Sciatic nerve (tissue), 2 donors: Measurements from ENCODE around the gene ITGA11. TPM values are rescaled to one million over a fixed set of nuclear protein-coding genes. Genes with fewer than 3 reads are reported as not detected.
"Not testable (repeated sequence)": the region's sequence is repeated elsewhere in the genome, so short reads cannot be mapped to it uniquely, and the experiment has no call there.

Experiments
- ATAC-seq: fragments of 200-7000 bp; cut with Tn5 transposase; one replicate; pipeline ENCODE4 v1.9.1; 2020; ENCODE audit warnings: mild to moderate bottlenecking, moderate library complexity
- DNase-seq: peaks from one replicate; pipeline ENCODE4 v3.0.0-alpha.2; 2020; ENCODE audit warnings: low spot score
- intact Hi-C: fragments of 100-400 bp; cut with DNase I; formaldehyde crosslinking; loops from one replicate; pipeline ENCODE4 v1.14.2; 2022
- total RNA-seq: library from RNA; stranded (reverse); fragmentation: NEBNext Ultra II Directional; extraction: Animal tissue kit (Norgen Biotek cat#: 25700); gene quantifications from one replicate; pipeline ENCODE4 v1.2.1, GENCODE V29; 2021
- donor health status: DM: no; HTN: no; CAD: no.
- donor health status: DM: no; HTN: no; CAD: no.

The ITGA11 gene
- total RNA-seq, 1 donor from 2014 or later, result 10.3 TPM

DNA sequence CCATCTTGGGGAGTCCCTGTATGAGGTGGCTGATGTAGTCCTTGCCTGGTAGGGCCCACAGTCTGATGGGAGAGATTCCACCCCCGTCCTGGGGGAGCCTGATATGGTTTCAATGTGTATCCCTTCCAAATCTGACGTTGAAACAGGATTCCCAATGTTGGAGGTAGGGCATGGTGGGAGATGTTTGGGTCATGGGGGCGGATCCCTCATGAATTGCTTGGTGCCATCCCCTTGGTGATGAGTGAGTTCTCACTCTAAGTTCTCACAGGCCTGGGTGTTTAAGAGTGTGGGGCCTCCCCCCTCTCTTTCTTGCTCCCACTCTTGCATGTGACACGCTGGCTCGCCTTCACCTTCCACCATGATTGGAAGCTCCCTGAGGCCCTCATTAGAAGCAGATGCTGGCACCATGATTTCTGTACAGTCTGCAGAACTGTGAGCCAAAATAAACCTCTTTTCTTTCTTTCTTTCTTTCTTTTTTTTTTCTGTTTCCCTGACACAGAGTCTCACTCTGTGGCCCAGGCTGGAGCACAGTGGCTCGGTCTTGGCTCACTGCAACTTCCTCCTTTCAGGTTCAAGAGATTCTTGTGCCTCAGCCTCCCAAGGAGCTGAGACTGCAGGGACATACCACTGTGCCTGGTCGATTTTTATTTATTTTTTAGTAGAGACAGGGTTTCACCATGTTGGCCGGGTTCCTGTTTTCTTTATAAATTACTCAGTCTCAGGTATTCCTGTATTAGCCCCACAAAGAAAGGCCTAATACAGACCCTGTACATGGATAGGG, 28.6 kb downstream of the ITGA11 start:
- ATAC-seq, result no peak
- DNase-seq, result no peak
- intact Hi-C loops, result no loop called here

DNA sequence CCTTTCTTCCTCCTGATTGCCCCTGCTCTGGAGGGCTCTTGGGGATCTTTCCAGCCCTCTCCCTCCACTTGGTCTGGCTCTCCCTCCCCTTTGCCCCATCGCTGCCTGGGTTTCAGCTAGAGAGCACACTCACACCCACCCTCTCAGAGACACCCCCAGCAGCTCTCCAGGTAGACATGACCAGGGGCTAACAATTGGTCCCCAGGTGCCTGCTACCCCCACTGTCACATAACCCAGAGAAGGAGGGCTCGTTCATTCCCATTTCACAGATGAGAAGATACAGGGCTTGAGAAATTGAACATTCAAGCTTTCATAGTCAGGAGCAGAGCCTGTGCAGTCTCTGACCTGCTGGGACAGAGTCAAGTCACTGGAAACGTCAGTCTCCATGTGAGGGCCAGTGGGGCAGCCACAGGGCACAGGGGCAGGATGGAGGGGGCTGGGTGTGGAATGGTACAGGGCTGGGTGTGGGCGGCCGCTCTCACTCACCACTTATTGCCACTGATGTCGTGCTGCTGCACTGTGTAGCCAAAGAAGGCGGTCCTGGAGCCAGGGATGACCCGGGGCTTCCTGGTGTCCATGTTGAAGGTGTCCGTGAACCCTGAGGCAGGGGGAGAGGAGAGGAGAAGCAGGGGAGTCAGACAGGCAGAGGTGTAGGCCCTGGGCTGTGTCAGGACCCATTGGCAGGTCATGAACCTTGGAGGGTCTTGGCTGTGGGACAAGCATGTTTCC, 29.4 kb downstream of the ITGA11 start:
- DNase-seq (no peak), ATAC-seq (no peak)
- intact Hi-C loops, result no loop called here

DNA sequence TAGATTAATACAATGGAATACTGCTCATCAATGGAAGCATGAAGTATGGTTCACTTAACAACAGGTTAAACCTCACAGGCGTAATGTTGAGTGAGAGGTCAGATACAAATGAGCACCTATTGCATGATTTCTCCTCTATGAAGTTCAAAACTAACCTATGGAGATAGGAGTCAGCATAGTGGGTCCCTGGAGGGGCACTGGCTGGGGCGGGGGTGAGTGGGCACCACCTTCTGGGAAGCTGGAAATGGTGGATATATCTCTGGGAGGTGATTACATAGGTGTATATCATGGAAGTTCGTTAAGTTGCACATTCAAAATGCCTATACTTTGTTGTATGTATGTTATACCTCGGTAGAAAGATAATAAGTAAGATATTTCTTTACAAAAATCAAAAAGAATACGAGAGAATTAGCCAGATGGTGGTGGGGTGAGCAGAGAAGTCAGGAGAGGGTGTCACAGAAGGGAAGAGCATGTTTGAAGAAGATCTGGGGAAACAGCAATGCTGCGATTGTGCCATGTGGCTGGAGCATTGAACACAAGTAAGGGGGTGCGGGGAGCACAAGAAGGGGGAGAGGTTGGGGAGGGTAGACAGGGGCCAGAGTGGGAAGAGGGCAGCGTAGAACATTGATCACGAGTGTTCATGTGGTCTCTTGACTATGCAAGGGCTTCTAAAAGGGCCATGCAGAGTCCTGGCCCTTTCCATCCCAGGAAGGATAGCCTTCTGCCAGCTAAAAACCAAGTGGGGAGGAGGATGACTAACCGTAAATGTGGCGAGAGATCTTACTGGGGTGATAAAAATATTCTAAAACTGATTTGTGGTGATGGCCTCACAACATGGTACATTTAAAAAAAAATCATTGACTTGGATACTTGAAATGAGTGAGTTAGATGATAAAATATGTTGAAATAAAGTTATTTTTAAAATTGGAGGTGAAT, 30.2 kb downstream of the ITGA11 start:
- no peak for DNase-seq
- intact Hi-C loops, result no loop called here
- no peak for ATAC-seq

DNA sequence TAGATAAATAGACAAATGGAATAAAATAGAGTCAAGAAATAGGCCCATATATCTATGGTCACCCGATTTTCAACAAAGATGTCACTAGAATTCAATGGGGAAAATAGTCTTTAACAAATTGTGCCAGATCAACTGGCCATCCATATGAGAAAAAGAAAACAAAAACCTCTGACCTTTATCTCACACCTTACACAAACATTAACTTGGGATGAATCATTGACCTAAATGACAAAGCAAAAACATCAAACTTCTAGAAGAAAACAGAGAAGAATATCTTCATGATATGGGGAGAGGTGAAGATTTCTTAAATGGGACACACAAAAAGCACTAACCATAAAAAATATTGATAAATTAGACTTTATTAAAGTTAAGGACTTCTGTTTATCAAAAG, 31.9 kb downstream of the ITGA11 start:
- ATAC-seq (no peak), DNase-seq (no peak)
- intact Hi-C loops, result no loop called here

DNA sequence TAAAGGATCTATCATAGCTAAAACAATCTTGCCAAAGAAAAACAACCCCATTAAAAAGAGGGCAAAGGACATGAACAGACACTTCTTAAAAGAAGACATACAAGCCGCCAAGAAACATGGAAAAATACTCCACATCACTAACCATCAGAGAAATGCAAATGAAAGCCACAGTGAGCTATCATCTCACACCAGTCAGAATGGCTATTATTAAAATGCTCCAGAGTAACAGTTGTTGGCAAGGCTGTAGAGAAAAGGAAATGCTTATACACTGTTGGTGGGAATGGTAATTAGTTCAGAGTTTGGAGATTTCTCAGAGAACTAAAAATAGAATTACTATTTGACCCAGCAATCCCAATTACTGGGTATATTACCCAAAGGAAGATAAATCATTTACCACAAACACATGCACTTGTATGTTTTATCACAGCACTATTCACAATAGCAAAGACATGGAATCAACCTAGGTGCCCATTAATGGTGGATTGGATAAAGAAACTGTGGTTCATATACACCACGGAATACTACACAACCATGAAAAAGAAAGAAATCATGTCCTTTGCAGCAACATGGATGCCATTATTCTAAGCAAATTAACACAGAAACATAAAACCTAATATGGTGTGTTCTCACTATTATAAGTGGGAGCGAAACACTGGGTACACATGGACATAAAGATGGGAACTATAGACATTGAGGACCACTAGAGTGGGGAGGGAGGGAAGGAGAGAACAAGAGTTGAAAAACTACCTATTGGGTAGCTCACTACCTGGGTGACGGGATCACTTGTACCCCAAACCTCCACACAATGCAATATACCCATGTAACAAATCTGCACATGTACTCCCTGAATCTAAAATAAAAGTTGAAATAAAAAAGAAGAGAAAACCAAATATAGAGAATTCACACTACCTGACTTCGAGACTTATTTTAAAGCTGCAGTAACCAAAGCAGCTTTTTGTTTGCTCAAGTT, 32.6 kb downstream of the ITGA11 start:
- ATAC-seq (no peak), DNase-seq (no peak)
- intact Hi-C loops, result no loop called here

DNA sequence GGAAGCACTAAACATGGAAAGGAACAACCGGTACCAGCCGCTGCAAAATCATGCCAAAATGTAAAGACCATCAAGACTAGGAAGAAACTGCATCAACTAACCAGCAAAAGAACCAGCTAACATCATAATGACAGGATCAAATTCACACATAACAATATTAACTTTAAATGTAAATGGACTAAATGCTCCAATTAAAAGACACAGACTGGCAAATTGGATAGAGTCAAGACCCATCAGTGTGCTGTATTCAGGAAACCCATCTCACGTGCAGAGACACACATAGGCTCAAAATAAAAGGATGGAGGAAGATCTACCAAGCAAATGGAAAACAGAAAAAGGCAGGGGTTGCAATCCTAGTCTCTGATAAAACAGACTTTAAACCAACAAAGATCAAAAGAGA, 34.0 kb downstream of the ITGA11 start:
- intact Hi-C loops, DNase-seq, ATAC-seq: not testable (repeated sequence)

DNA sequence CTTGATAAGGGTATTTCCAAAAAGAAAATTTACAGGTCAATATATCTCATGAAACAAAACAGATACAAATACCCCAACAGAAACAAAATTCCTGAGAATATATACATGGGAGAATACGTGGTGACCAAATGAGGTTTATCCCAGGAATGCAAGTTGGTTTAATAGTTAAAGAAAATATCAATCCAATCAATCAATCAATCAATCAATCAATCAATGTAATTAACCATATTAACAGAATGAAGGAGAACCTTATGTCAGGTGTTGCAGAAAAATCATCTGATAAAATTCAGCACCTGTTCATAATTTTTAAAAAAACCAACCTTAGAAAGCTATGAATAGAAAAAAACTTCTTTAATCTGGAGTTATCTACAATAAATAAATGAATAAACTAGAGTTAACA, 35.9 kb downstream of the ITGA11 start:
- ATAC-seq (no peak), DNase-seq (no peak)
- intact Hi-C loops, result no loop called here

DNA sequence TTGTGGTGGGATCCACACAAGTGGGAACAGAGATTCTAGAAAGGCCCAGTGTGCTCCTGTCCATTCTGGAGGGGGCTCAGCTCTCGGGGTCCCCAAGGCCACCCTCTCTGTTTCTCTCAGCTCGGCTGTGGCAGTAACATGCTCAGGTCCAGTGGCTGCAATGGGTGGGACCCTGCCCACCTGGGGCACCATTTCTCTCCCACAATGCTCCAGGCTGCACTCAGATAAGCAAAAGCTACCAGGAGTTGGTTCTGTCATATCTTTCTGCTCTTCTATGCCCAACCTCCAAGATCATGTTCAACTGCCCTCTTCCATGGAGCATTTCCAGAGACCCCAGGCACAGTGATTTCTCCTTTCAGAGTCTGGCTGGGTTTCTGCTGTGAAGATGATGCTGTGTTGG, 40.8 kb downstream of the ITGA11 start:
- DNase-seq (peak; percentile 10), ATAC-seq (no peak)
- intact Hi-C loops, result no loop called here

DNA sequence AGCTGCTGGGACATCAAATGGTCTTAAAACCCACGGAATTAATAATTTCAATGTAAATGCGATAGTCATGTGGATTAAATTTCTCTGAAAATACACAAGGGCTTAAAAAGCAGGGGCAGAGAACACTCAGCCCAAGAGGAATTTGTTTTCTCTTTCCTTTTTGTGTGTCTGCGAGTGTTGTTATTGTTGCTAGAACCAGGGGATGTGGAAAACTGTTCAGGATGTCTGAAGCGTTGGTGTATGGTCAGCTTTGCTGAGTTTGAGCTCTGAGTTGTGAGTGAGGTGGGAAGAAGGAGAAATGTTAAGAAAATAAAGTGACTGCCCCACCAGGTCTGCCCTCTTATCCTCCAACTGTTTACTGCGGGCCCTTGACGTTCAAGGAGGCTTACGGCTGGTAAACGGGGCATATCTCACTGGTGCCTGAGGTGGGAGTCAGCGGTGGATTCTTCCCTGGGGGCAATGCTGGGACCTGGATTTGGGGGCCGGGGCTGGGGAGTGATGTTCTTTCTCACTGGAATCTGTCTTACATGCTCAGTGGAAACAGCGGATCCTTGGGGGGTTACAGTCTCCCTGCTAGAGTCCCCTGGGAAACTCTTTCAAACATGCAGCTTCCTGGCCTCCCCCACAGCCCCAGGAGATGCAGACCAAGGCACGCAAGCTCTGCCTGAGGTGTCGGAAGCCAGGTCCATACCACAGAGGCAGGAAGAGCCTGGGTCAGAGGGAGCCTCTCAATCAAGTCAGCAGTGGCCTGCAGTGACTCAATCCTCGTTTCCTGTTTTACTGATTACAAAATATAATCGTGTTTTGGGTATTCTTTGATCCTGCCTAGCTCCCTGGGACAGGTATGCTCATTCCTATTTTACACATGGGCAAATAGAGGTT, 41.8 kb downstream of the ITGA11 start:
- intact Hi-C loops, result no loop called here
- ATAC-seq (no peak), DNase-seq (peak; percentile 37)

DNA sequence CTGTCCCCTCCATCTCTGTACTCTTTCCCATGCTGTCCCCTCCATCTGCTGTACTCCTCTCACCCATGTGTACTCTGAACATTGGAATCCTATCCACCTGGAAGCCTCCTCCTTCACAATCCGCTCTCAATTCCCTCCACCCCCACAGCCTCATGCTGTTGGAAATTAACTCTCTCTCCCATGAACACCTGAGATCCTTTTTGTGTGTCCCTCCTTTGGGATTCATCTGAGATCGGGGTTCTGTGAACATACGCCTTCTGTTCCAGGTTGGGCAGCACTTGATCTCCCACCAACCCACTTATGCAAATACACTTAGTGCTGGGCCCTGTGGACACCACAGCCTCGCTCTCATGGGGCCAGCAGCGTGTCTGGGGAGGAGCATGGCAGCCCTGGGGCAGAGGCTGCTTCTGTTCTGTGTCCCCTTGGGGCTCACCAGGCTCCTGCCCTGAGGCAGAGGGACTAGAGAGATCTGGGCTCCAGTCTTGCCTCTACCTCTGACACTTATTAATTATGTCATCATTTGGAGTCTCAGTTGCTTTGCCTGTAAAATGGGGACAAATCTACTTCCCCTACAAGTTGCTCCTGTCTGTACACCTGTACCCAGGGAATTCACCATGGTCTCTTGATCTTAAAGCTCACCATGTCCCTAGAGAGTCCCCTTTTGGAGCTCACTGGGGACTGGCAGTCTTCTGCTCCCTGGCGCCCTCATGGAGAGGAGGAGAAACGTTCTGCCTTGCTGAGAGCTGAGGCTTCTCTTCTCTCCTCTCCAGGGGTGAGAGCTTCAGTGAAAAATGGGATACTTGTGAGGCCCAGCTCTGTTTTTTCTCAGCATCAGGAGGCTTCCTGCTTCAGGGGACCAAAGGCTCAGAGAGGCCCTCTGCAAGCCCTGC, 42.7 kb downstream of the ITGA11 start:
- no peak for ATAC-seq
- peak; percentile 25 for DNase-seq
- intact Hi-C loops, result no loop called here

DNA sequence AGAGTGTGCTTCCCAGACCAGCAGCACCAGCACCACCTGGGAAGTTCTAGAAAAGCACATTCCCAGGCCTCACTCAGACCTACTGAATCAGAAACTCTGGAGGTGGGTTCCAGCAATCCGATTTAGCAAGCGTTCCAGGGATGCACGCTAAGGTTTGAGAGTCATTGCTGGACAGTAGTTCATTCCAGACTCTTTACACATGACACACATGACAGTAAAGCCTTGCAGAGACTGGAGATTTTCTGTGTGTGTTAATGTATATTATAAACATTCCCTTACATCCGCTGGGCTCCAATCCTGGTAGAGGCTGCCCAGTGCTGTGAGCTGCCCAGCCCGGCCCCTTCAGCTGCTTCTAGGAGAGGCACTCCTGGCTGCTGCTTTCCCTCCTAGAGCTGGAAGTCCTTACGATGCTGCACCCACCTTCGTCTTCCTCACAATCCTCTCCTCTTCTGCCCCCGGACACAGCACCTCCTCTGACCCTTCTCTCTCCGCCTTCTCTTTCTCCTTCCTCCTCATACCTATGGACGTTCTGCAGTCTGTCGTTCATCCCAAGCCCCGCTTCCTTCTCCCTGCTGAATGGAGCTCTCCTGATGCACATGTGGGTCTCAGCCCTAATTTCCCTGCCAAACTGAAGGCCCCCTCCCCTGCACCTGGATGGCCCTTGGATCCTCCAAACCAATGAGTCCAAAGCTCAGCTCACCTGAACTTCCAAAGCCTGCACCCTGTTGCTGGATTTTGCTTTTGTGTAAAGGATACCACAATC, 44.4 kb downstream of the ITGA11 start:
- ATAC-seq, result no peak
- intact Hi-C loops, result no loop called here
- no peak for DNase-seq

DNA sequence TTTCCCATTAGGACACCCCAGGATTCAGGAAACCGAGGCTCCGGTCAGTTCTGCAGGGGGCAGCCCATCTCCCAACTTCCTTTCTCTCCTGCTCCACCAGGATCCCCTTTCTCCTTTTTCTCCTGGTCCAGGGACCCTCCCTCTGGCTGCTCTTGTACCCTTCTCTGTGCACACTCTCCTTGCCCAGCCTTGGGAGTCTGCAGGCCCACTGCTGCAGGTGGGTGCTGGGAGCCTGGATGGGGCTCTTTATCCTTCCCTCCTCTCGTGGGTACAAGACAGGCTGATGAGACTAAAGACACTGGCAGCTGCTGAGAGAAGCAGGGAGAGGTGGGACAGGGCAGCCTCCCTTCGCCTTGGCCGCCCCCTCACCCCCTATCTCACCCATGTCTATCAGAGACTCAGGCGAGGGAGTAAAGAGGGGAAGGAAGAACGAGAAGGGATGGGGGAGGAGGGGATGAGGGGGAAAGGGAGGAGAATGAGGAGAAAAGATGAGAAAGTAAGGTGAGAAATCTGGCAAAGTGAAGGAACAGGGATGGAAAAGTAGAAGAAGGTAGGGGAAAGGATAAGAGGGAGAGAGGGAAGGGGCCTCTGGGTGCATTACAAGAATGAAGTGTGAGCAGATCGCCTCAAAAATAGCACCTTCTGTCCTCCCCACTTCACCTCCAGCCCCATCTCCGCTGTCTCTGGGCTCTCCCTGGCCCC, 45.2 kb downstream of the ITGA11 start:
- intact Hi-C loops, result no loop called here
- DNase-seq, result no peak

DNA sequence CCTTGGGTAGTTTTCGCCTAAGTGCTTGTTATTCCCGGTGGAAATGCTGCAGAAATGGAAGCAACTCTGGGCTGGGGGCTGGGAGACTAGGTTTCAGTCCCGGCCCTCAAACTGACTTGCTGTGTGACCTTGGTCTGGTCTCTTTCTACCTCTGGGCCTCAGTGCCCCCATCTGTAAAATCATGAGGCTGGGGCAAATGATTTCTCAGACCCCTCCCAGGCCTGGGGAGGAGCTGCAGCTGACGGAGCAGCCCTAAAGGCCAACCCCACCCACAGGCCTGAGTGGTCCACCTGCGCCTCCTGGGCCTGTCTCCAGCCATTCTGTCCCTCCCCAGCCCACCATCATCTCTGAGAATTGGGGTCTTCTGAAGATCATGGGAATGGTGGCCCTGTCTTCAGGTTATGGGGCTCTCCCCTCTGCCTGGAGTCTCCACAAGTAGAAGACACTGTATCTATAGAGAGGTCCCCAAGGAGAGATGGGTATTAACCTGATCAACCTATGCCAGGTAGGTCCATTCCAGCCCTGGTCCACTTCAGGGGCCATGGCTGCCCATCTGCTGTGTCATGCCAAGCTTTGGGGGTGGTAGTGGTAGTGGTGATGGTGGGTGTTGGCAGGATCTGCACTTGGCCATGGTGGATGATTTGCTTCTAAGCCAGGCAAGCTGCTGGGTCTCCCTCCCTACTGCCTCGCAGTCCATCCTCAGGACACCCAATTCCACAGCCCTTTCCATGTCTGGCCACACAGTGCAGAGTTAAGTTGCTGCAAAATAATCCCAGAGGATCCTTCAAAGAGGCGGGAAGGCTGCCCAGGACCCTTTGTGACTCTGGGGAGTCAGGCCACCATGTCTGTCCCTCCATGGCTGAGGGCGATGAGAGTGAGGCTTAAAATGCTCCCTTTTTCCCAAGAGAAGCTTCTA, 46.0 kb downstream of the ITGA11 start:
- DNase-seq (peak; percentile 45), ATAC-seq (no peak)
- intact Hi-C loops, result no loop called here

More for the DNA sequence above, 45.2 kb downstream of the ITGA11 start:
- ATAC-seq, result no peak

DNA sequence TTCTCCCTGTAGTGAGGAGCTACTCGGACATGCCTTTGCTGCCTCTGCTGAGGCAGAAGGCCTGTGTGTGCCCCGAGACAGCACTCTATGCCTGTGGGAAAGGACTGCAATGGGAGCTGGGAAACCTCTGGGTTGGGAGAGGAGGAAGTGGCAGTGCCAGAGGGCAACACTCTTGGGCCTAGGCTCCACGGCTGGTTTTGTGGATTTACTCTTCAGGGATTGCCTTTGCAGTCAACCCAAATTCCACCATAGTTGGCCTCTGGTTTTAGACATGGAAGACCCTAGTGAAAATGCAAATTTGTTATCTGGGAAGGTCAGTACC, 46.8 kb downstream of the ITGA11 start:
- DNase-seq (no peak), ATAC-seq (no peak)
- intact Hi-C loops, result no loop called here
